Measurements from ENCODE around the gene RNF126.
A peak's percentile ranks its signal among the peaks of the same experiment; 100 is the strongest.
"Not testable (repeated sequence)": the region's sequence is repeated elsewhere in the genome, so short reads cannot be mapped to it uniquely, and the experiment has no call there.

RNF126 gene

DNA sequence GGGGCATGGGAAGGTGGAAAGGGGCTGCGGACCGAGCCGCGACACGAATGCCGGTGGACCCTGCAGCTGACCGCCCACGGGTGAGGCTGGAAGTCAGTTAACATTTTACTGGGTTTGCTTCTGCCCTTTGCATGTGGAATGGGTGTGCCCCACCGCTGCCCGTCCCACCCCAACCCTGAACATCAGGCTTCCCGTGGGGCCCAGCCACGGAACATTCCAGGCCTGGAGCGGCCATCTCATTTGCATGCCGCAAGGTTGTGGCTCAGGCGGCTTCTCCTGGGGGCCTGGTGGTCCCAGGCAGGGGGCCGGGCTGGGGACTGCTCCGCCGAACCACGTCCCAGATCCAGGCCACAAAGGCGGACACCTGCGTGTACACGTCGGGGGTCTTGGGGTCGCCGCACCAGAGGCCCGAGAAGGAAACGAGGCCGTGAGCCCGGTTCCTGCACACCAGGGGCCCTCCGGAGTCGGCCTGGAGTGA lies 22.5 kb upstream of the RNF126 start:
- DNase-seq = no peak

DNA sequence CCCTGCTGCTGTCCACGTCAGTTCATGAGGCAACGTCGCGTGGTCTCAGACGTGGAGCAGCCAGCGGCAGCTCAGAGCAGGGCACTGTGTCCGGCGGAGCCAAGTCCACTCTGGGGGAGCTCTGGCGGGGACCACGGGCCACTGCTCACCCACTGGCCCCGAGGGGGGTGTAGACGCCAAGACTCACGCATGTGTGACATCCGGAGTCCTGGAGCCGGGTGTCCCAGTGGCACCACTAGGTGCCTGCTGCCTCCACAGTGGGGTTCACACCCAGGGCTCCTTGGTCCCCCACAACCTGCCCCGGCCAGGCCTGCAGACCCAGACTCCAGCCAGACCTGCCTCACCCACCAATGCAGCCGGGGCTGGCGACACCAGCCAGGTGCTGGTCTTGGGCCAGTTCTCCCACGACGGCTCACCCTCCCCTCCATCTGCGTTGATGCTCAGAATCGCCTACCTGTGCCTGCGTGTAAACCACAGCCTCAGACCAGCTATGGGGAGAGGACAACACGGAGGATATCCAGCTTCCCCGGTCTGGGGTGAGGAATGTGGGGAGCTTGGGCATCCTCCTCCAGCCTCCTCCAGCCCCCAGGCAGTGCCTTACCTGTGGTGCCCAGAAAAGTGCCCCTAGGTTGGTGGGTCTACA lies 19.8 kb upstream of the RNF126 start:
- DNase-seq = no peak

DNA sequence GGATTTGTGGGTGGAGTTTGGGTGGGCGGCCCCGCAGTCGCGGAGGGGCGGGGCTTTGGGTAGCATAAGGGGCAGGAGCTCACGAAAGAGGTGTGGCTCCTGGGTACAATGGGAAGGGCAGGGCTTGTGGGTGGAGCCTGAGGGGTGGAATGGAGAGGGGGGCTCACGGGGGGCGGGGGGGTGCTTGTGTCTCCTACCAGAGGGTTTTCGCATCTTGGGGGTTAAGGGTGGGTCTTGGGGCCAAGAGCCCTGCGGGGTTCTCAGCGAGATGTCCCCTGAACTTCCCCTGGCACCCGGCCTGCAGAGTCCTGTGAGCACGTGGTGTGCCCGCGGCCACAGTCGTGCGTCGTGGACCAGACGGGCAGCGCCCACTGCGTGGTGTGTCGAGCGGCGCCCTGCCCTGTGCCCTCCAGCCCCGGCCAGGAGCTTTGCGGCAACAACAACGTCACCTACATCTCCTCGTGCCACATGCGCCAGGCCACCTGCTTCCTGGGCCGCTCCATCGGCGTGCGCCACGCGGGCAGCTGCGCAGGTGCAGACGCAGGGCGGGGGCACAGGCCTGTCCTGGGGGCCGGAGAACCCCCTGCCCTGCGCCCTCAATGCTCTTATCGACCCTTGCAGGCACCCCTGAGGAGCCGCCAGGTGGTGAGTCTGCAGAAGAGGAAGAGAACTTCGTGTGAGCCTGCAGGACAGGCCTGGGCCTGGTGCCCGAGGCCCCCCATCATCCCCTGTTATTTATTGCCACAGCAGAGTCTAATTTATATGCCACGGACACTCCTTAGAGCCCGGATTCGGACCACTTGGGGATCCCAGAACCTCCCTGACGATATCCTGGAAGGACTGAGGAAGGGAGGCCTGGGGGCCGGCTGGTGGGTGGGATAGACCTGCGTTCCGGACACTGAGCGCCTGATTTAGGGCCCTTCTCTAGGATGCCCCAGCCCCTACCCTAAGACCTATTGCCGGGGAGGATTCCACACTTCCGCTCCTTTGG lies 18.3 kb upstream of the RNF126 start:
- no peak for DNase-seq

DNA sequence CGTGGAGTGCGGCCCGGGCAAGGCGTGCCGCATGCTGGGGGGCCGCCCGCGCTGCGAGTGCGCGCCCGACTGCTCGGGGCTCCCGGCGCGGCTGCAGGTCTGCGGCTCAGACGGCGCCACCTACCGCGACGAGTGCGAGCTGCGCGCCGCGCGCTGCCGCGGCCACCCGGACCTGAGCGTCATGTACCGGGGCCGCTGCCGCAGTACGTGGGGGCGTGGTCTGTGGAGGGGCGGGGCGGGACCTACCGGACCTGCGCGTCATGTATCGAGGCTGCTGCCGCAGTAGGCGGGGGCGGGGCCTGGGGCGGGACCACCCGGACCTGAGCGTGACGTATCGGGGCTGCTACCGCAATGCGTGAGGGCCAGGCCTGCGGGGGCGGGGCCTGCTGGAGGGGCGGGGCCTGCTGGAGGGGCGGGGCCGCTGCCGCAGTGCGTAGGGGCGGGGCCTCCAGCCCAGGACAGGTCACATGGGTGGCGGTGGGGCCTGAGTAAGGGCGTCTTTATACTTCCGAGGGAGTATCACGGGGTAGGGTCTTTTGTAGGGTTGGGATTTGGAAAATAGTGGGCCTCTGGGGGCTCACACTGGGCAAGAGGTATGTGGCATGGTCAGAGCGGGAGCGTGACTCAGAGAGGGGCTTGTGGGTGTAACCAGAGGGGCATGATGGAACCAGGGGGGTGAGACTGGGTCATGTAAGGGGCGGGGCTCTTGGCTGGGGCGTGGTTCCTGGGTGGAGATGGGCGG lies 17.4 kb upstream of the RNF126 start:
- peak; percentile 99 for DNase-seq

DNA sequence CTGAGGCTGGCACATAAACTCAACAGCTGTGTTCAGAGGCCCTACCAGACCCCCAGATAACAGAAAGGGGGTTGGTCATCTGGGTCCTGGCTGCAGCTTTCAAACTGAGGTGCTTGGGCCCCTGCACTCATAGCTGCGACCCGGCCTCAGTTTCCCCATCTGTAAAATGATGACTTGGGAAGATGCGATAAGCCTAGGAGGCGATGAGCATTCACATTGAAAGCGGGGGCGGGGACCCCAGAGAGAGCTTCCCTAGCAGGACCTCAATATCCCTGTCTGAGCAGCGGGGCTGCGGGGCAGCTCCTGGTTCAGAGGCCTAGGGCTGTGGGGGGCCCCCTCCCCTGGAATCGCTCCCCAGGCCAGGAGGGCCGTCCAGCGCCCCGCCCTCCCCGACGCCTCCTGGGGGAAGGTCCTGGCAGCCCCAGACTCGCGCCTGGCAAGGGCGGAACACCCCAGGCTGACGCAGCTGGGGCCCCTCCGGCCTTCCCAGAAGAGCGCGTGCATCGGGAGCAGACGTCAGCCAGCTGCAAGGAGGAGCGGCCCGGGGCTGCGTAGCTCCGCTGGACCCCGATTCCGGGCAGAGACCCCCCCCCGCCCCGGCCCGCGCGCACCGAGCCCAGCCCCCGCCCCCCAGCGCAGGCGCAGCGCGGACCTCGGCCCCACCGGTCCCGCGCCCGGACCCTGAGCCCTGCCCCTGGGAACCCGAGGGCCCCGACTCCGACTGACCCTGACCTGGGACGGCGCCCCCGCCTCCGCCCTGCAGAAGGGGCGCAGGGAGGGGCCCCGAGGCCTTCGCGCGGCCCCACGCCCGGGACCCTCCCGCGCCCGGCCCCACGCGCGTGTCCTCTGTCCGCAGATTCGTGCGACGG lies 16.6 kb upstream of the RNF126 start:
- DNase-seq = peak; percentile 53

DNA sequence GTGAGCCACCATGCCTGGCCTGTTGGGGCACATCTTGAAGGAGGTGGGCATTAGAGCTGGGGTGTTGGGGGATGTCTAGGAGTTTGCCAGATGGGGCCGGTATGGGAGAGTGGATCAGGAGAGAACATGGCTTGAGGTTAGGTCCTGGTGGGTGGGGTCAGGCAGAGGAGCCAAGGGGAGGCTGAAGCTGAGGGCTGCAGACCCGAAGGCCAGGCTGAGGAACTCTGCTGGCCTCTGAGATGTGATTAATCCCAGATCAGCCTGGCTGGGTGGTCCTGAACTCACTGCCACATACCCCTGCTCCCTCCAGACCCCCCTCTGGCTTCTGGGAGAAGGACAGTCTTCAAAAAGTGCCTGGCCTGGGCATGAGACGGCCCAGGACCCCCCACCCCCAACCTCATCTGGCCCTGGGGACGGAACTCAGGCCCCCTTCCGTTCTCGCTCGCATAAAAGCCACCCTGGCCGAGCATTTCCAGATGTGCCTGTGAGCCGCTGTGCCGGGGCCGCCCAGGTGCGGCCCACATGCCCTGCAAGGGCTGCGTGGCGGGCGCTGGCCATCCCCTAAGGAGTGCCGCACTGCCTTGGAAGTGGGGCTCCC lies 15.9 kb upstream of the RNF126 start:
- DNase-seq = no peak

DNA sequence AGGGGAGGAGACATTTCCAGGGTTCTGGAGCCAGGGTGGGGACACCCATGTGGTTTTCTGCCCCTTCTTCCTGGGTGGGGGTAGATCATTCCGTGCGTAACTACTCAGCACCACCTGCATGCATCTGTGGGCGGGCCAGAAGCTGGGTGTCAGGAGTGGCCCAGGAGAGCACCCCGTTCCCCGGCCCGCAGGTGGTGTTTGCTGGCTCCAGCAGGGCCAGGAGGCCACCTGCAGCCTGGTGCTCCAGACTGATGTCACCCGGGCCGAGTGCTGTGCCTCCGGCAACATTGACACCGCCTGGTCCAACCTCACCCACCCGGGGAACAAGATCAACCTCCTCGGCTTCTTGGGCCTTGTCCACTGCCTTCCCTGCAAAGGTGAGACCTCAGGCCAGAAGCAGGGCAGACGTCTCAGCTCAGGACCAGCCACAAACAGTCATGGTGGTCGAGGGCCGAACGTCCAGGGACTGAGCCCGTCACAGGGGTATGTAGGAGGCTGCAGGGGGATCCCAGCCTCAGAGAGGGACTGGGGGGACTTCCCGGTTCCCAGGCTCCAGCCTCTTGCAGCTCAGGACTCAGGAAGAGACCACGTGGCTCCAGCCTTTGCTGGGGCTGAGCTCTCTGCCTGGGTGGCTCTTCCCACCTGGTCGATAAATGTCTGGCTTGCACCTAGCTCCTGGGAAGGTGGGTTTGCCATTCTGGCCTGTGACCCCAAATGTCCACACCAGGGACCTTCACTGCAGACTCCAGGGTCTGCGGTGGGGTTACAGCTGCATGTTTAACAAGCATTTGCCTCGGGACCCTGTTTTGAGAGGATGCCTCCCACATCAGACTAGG lies 14.8 kb upstream of the RNF126 start:
- DNase-seq = no peak

DNA sequence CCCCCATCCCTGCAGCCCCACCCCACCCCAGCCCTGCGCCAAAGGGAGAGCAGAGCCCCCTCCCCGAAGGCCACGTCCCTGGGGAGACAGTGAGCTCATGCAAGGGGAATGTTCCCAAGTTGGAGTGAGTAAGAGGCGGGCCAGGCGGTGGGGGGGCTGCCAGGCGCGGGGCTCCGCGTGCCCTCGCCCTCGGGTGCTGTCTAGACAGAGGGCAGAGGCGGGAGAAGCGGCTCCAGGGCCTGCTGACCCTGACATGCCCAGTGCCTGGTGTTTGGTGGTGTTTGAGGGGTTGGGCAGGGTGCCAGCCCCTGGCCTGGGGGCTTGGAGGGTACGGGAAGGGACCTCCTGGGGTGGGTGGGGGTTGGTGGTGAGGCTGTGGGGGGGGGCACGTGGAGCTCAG lies 14.2 kb upstream of the RNF126 start:
- DNase-seq = no peak

DNA sequence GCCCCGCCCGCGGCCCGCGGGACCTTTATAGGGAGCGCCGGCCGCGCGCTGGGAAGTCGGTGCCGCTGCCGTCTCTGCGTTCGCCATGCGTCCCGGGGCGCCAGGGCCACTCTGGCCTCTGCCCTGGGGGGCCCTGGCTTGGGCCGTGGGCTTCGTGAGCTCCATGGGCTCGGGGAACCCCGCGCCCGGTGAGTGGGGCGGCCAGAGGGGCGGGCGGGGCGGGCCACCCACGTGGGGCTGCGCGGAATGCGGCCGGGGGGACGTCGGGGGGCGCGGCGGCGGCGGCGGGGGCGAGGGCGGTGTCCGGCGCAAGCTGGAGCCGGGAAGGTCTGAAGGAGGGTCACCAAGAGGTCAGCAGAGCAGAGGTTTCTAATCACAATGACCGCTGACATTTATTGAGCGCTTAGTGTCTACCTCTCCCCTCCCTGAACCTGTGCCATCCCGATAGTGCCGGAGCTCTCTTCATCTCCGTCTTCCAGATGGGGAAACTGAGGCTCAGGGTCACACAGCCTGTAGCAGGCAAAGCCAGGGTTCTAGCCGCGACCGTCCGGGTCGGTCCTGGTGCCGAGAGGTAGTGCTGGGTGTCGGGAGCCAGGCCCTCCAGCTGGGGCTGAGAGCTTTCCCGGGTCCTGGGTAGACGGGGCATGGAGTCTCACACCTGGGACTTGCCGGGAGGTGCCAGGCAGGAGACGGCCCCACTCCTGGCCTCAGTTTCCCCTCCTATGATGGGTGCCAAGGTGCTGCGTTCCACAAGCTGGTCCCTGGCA lies 13.5 kb upstream of the RNF126 start, which contains the start of gene FSTL3:
Gene FSTL3 (plus strand): TSS at position 54 of the 767 bp plus-strand sequence. CDS start 32 bp downstream, at position 86.
- no peak for DNase-seq

DNA sequence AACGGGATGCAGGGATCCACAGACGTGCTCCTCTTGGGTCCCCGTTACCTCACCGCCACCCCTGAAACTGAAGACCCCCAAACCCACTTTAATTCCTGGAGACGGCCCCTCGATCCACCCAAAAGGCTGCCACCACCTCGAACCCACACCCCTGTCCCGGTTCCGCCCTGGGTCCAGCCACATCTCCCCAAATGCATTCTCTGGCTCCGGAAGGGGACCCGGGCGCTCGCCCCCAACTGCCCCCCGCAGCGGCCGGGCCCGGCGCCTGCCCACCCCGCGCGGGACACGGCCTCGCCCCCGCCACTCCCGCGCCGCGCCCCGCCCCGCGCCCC lies 13.0 kb upstream of the RNF126 start:
- no peak for DNase-seq

DNA sequence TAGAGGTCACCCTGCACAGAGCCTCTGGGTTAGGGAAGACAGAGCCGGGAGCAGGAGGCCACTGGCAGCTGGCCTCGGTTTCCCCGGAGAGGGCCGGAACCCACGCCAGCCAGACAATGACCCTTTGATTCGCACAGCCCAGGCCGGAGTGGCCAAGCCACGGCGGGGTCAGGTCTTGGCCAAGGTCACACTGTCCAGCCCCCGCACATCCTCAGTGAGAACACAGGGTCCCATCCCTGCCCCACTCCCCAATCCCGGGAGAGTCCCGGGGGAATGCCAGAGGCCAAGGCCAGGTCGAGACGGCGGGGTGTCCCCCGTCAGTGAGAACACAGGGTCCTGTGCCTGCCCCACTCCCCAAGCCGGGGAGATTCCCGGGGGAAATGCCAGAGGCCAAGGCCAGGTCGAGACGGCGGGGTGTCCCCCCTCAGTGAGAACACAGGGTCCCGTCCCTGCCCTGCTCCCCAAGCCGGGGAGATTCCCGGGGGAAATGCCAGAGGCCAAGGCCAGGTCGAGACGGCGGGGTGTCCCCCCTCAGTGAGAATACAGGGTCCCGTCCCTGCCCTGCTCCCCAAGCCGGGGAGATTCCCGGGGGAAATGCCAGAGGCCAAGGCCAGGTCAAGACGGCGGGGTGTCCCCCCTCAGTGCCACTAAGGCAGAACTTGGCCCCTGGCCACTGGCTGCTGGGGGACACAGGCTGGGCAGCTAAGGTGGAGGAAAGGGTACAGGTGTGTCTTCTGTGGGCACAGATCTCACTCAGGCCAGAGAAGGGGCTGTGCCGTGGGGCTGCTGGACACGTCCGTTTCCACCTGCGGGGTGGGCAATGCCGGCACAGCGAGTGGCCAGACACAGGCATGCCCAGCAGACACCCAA lies 11.5 kb upstream of the RNF126 start:
- DNase-seq = no peak

DNA sequence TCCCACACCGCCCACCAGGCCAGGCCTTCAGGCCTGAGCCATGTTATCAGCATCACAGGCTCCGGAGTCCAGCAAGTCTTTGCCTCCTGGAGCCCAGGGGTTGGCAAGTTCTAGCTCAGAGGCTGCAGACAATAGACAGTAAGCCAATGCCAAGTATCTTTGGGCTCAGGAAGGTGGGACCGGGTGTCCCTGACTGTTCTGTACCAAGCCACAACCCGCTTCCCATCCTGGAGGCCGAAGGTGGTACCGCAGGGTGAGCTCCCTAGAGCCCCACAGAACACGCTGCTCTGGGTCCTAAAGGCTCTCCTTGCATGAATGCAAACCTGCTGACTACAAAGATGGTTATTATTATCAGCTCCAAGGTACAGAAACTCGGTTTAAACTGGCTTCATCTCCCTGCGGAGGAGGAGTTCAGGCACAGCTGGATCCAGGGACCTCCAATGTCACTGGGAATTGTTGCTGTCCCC lies 7.6 kb upstream of the RNF126 start:
- DNase-seq = no peak

DNA sequence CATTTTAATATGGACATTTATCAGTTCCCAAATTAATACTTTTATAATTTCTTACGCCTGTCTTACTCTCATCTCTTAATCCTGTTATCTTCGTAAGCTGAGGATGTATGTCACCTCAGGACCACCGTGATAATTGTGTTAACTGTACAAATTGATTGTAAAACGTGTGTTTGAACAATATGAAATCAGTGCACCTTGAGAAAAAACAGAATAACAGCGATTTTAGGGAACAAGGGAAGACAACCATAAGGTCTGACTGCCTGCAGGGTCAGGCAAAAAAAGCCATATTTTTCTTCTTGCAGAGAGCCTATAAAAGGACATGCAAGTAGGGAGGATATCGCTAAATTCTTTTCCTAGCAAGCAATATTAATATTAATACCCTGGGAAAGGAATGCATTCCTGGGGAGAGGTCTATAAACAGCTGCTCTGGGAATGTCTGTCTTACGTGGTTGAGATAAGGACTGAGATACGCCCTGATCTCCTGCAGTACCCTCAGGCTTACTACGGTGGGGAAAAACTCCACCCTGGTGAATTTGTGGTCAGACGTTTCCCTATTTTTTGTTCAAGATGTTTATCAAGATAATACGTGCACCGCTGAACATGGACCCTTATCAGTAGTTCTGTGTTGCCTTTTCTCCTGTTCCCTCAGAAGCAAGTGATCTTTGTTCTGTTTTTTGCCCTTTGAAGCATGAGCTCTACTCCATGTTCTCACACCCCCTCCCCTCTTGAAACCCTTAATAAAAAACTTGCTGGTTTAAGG lies 5.8 kb upstream of the RNF126 start:
- DNase-seq = not testable (repeated sequence)

DNA sequence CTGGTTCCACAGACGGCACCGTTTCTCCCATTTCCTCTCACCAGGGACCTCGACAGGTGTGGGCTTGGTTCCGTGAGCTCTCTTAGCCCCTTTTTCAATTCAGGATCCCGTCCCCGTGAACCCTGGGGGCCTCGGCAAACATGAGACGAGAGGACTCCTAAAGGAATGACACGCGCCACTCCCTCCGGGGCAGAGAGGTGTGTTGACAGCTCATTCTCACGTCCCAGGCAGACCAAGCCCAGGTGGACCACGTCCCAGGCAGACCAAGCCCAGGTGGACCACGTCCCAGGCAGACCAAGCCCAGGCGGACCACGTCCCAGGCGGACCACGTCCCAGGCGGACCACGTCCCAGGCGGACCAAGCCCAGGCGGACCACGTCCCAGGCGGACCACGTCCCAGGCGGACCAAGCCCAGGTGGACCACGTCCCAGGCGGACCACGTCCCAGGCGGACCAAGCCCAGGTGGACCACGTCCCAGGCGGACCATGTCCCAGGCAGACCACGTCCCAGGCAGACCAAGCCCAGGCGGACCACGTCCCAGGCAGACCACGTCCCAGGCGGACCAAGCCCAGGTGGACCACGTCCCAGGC lies 4.1 kb upstream of the RNF126 start:
- not testable (repeated sequence) for DNase-seq

DNA sequence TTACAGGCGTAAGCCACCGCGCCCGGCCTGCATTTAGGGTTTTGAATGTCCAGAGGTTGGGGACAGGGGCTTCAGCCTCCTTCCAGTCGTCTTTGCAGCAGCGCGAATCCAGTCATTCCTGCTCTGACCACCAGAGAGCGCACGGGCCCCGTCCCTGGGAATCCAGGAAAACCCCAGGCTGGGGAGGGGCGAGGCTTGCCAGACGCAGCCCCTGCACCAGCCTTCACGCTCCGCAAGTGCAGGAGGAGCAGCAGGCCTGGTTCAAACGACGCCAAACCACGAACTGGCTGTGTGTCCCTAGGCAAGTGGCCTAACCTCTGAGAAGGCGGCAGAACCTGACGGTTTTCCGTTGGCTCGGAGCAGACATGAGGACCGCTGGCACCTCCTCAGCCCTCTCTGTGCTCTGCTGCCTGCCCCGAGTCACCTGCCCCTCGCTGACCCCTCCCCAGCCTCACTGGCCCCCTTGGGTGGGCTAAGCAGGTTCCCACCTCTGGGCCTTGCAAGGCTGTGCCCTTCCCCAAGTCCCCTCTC lies 2.0 kb upstream of the RNF126 start:
- peak; percentile 85 for DNase-seq

DNA sequence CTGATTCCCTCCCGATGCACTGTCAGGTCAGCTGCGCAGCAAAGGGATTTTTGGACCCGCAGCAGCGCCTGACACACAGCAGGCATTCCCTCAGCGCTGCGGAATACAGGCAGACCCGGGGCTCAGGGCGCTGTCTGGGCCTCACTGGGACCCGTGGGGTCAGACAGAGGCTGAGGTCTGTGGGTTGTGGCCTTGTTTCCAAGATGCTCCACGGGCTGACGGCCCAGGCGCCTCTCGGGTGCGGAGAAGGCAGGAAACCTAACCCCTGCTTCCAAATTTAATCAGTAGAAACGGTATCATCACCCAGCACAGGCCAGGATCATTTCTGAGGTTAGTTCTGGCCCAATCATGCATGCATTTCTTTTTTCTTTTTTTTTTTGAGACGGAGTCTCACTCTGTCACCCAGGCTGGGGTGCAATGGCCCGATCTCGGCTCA lies 686 bp upstream of the RNF126 start:
- DNase-seq = no peak

DNA sequence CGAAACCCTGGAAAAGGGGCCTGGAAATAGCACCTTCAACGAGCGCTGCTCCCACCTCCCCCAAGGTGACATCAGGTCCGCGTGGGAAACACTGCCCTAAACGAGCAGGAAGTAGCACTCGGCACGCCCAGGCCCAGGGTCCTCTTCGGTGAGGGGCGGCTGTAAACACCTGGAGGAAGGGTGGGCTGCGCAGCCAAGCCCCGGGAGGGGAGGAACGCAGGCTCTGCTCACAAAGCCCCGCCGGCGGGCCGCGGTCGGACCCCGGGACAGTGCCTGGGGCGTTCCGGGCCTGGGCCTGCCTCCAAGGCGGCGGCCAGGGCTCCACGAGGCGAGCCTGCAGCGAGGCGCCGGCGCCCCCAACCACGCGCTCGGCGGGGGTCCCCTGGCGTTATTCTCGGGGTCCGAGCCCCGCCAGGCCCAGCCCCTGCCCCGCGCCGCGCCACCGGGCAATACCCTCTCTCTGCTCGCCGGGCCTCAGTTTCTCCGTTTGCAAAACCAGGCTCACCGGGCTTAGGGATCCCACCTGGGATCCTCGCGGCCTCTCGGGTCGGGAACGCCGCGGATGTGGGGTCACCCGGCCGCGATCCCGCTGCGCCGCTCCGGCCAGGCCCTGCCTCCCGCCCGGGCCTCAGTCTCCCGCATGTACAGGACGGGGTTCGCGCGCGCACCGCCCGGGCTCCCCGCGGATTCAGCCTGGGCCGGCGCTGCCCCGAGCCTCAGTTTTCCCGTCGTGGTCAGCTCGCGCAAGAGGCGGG lies 630 bp downstream of the RNF126 start:
- peak; percentile 68 for DNase-seq

All from activated T-cell treated with anti-CD3 and anti-CD28 coated beads, Interleukin-2, amount 50 U/mL, for 1 hour (primary cell).